Osteocyte (in vitro differentiated cells): ENCODE results near the gene RIMBP2. TPM values are rescaled to one million over a fixed set of nuclear protein-coding genes. Genes with fewer than 3 reads are reported as not detected.

Experiments
- DNase-seq: peaks from one replicate; pipeline ENCODE4 v3.0.0; 2021; ENCODE audit warnings: mixed read lengths; ENCODE audit not compliant: unreplicated experiment; ENCODE audit errors: extremely low spot score
- H3K27ac Mint-ChIP-seq: one replicate; pipeline ENCODE4 v1.8.0; 2021; ENCODE audit warnings: mild to moderate bottlenecking, mixed read lengths; ENCODE audit not compliant: unreplicated experiment
- H3K27me3 Mint-ChIP-seq: one replicate; pipeline ENCODE4 v1.8.0; 2021; ENCODE audit warnings: mixed read lengths; ENCODE audit not compliant: unreplicated experiment
- H3K36me3 Mint-ChIP-seq: one replicate; pipeline ENCODE4 v1.8.0; 2021; ENCODE audit warnings: mixed read lengths; ENCODE audit not compliant: unreplicated experiment
- H3K4me1 Mint-ChIP-seq: one replicate; pipeline ENCODE4 v1.8.0; 2021; ENCODE audit warnings: mixed read lengths; ENCODE audit not compliant: unreplicated experiment
- H3K4me3 Mint-ChIP-seq: one replicate; pipeline ENCODE4 v1.8.0; 2021; ENCODE audit warnings: mild to moderate bottlenecking, moderate library complexity, mixed read lengths; ENCODE audit not compliant: unreplicated experiment
- H3K9me3 Mint-ChIP-seq: one replicate; pipeline ENCODE4 v1.8.0; 2021; ENCODE audit warnings: mixed read lengths; ENCODE audit not compliant: unreplicated experiment
- total RNA-seq: library from RNA; stranded (reverse); gene quantifications from 2 replicates; pipeline ENCODE4 v1.2.1, GENCODE V29; 2021
- TF ChIP-seq, protein P1 (sequence below): fragments of 200-600 bp; sonication (generic); IDR thresholded peaks from 2 replicates; pipeline ENCODE4 v1.5.0; 2021; ENCODE audit warnings: antibody characterized with exemption, mild to moderate bottlenecking, moderate library complexity

The RIMBP2 gene
- total RNA-seq, 1 donor from 2014 or later, result 0.13 TPM

DNA sequence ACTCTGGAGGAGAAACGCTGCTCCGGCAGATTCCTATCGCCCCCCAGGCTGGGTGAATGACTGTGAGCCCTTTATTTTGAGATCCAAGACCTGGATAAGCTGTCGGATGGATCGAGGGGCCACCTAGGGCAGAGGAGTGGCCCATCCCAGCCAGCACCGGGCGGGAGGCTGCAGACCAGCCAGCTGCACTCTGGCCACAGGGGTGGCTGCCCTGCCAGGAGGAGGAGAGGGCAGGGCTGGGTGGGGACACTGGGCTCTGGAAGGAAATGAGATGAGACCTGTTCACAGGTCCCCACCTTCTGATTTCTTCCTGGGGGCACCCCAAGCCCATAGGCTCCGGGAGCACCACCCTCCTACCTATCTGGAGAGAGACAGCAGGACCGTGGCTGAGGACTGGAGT, 238.4 kb downstream of the RIMBP2 start:
- Mint-ChIP-seq H3K36me3 (no peaks in the 10 kb centered on the region), H3K27ac (no peak overlapping the region), H3K4me3 (no peak overlapping the region), H3K4me1 (no peaks in the 10 kb centered on the region), H3K9me3 (peaks cover under 1% of the 10 kb centered on the region), H3K27me3 (no peaks in the 10 kb centered on the region)
- TF ChIP-seq, protein P1, sequence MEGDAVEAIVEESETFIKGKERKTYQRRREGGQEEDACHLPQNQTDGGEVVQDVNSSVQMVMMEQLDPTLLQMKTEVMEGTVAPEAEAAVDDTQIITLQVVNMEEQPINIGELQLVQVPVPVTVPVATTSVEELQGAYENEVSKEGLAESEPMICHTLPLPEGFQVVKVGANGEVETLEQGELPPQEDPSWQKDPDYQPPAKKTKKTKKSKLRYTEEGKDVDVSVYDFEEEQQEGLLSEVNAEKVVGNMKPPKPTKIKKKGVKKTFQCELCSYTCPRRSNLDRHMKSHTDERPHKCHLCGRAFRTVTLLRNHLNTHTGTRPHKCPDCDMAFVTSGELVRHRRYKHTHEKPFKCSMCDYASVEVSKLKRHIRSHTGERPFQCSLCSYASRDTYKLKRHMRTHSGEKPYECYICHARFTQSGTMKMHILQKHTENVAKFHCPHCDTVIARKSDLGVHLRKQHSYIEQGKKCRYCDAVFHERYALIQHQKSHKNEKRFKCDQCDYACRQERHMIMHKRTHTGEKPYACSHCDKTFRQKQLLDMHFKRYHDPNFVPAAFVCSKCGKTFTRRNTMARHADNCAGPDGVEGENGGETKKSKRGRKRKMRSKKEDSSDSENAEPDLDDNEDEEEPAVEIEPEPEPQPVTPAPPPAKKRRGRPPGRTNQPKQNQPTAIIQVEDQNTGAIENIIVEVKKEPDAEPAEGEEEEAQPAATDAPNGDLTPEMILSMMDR, result no peak
- DNase-seq, result no peak

GRCh38 chr12:130477266-130477665, 238.8 kb downstream of the RIMBP2 start:
- Mint-ChIP-seq H3K4me3 (no peak overlapping the region), H3K27ac (no peak overlapping the region), H3K27me3 (no peaks in the 10 kb centered on the region), H3K36me3 (no peaks in the 10 kb centered on the region), H3K9me3 (peaks cover 3% of the 10 kb centered on the region), H3K4me1 (no peaks in the 10 kb centered on the region)
- TF ChIP-seq, protein P1, result no peak
- DNase-seq, result no peak

GRCh38 chr12:130476451-130477135, 239.5 kb downstream of the RIMBP2 start:
- no peak overlapping the region for H3K27ac Mint-ChIP-seq
- no peaks in the 10 kb centered on the region for H3K4me1 Mint-ChIP-seq
- H3K27me3 Mint-ChIP-seq, result no peaks in the 10 kb centered on the region
- TF ChIP-seq, protein P1, result no peak
- DNase-seq, result no peak
- no peaks in the 10 kb centered on the region for H3K36me3 Mint-ChIP-seq
- H3K9me3 Mint-ChIP-seq, result peaks cover 3% of the 10 kb centered on the region
- H3K4me3 Mint-ChIP-seq, result no peak overlapping the region

DNA sequence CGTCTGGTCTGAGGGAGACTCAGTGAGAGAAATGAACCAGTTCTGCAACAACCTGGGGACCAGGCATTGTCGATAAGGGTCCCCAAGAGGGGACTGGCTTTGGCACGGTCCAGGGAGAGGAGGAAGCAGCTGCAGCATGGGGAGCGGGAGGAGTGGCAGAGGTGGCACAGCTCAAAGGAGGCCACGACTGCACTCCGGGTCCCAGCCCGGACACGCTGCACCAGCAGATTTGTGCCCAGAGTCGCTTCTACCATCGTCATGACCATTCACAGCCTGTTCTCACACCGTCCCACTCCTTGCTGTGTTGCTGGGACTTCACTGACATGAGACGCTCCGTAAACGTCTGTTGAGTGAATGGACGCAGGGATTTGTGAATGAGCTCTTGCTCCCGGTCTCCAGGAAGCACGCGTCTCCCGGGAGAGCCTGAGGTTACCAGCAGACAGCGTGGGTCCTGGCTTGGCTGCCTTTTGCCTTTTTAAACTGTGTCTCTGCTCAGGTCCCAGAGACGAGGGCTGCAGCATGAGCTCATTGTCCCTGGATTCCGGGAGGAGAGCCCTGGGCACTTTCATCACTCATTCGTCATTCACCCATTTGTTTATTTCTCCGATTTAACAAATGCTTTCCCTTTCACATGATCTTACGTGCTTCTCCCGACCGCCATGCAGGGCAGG, 241.4 kb downstream of the RIMBP2 start:
- no peak overlapping the region for H3K4me3 Mint-ChIP-seq
- H3K27me3 Mint-ChIP-seq, result no peaks in the 10 kb centered on the region
- H3K36me3 Mint-ChIP-seq, result no peaks in the 10 kb centered on the region
- TF ChIP-seq, protein P1, result no peak
- no peaks in the 10 kb centered on the region for H3K4me1 Mint-ChIP-seq
- no peak for DNase-seq
- H3K27ac Mint-ChIP-seq, result no peak overlapping the region
- H3K9me3 Mint-ChIP-seq, result peaks cover 3% of the 10 kb centered on the region

DNA sequence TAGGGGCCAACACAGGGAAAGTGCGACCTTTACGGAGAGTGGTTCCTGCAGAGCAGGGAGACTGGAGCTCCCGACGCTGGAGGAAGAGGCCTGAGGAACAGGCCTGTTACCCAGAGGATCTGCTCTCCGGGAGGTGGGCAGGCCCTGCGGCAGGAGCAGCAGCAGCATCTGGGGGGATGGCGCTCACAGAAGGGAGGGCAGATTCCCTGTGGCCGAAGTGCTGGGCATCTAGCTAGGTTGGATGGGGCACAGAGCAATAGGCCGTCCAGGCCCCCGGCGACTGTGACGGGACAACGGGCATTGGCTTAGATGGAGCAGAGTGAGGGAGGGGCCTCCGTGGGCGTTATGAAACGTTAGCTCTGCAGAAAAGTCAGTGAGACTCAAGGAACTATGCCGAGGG, 242.8 kb downstream of the RIMBP2 start:
- Mint-ChIP-seq H3K4me3 (no peak overlapping the region), H3K36me3 (no peaks in the 10 kb centered on the region), H3K9me3 (peaks cover 3% of the 10 kb centered on the region), H3K27ac (no peak overlapping the region), H3K27me3 (no peaks in the 10 kb centered on the region), H3K4me1 (no peaks in the 10 kb centered on the region)
- TF ChIP-seq, protein P1, result no peak
- no peak for DNase-seq
